CD4-positive, alpha-beta T cell treated with Interleukin-6 for 4 hours (primary cell): ENCODE results near the gene DAD1.
"Not testable (repeated sequence)": the region's sequence is repeated elsewhere in the genome, so short reads cannot be mapped to it uniquely, and the experiment has no call there.

Experiments used
- DNase-seq: peaks from one replicate; pipeline ENCODE4 v3.0.0-alpha.2; 2020; ENCODE audit warnings: mixed read lengths

Gene DAD1

GRCh38 chr14:22566266-22566665 lies 22.8 kb downstream of the DAD1 start:
- not testable (repeated sequence) for DNase-seq

GRCh38 chr14:22565391-22565945 lies 23.6 kb downstream of the DAD1 start:
- no peak for DNase-seq

GRCh38 chr14:22564463-22564862 lies 24.6 kb downstream of the DAD1 start:
- no peak for DNase-seq

GRCh38 chr14:22563987-22564386 lies 25.0 kb downstream of the DAD1 start:
- peak; percentile 55 for DNase-seq

- DNase-seq = peak; percentile 82
These were observed 27.1 kb downstream of the DAD1 start for GRCh38 chr14:22561661-22562579.

- no peak for DNase-seq
These were observed 27.7 kb downstream of the DAD1 start for GRCh38 chr14:22561366-22561660.

GRCh38 chr14:22560662-22561365 lies 28.2 kb downstream of the DAD1 start:
- DNase-seq = peak; percentile 48

- no peak for DNase-seq
These were observed 30.0 kb downstream of the DAD1 start for GRCh38 chr14:22559041-22559440.

GRCh38 chr14:22558221-22558913 lies 30.7 kb downstream of the DAD1 start:
- DNase-seq = peak; percentile 71

GRCh38 chr14:22557846-22558220 lies 31.2 kb downstream of the DAD1 start:
- no peak for DNase-seq

- peak; percentile 96 for DNase-seq
These were observed 31.9 kb downstream of the DAD1 start for GRCh38 chr14:22556990-22557623.

GRCh38 chr14:22556021-22556989 lies 32.7 kb downstream of the DAD1 start:
- DNase-seq = peak; percentile 97

GRCh38 chr14:22555384-22556011 lies 33.5 kb downstream of the DAD1 start:
- DNase-seq = peak; percentile 65

GRCh38 chr14:22554498-22555383 lies 34.3 kb downstream of the DAD1 start:
- DNase-seq = peak; percentile 55

- peak; percentile 47 for DNase-seq
These were observed 35.0 kb downstream of the DAD1 start for GRCh38 chr14:22553861-22554497.

GRCh38 chr14:22553445-22553844 lies 35.6 kb downstream of the DAD1 start:
- no peak for DNase-seq

GRCh38 chr14:22552827-22553076 lies 36.3 kb downstream of the DAD1 start:
- DNase-seq = no peak

GRCh38 chr14:22552001-22552826 lies 36.8 kb downstream of the DAD1 start:
- peak; percentile 20 for DNase-seq

GRCh38 chr14:22551605-22551997 lies 37.4 kb downstream of the DAD1 start:
- peak; percentile 52 for DNase-seq
